T-helper 2 cell (primary cell): ENCODE measurements around the gene MRPL57.
A peak's percentile ranks its signal among the peaks of the same experiment; 100 is the strongest.
"Not testable (repeated sequence)": the region's sequence is repeated elsewhere in the genome, so short reads cannot be mapped to it uniquely, and the experiment has no call there.

Experiments used
- DNase-seq, 5 experiments: peaks; one replicate each; pipeline versions ENCODE4 v3.0.0 to v3.0.0-alpha.2; 2012 to 2022
- total RNA-seq, 2 donors: gene quantifications; one replicate each; lab custom pipeline; 2026; lab: John Stamatoyannopoulos, UW

Gene MRPL57
- 21.5 to 25.1 reads per million in 2 donors for total RNA-seq

DNA sequence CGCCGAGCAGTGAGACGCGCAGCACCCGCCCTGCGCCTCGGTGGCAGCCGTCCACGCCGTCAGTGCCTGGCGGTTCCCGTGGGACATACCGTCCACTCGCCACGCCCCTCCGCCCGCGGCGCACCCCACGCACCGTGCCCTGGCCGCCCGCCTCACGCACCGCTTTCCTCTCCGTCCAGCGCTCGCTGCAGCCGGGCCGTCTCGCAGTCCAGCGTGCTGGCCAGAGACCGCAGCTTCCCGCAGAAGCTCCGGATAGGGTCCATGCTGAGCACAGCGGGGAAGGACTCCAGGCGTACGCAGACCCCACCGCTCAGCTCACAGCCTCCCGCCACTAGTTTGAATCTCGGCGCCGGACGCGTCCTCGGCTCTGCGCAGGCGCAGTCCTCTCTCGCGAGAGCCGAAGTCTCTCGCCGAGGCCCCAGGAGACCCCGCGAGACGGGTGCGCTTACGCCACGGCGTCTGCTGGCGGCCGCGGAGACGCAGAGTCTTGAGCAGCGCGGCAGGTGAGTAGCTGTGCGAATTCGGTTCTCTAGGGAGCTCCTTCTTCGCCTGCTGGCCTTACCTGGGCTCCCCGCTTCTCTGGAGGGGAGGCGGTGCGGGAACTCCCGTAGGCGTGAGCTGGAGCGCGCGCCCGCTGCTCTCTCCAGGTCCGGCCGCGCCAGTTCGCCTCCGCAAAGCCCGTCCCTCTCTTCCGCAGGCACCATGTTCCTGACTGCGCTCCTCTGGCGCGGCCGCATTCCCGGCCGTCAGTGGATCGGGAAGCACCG is at the start of gene MRPL57, which contains the start of gene SKA3:
Gene MRPL57 (plus strand): TSS at position 444 of the 767 bp plus-strand sequence. CDS start 259 bp downstream, at position 703.
Gene SKA3 (minus strand): TSS at position 338 of the 767 bp plus-strand sequence. CDS start 75 bp downstream, at position 263.
- peak; percentile 87 to 97 (median 89) for DNase-seq

DNA sequence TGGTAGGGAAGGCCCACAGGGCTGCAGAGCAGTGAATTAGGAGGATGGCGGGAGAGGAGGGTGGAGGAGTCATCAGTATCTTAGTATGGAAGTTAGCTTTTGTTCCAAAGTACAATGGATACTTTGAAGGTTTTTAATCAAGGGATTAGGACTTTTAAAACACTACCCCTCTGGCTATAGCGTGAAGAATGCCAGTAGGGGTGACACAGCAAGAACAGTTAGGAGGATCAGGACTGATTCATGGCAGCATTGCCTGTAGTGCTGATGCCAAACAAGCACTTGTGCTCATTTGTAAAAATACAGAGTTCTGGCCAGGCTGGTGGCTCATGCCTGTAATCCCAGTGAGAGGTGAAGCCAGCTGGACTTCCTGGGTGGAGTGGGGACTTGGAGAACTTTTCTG is 46.3 kb upstream of the MRPL57 start:
- DNase-seq = no peak

GRCh38 chr13:21133077-21133476 is 43.4 kb upstream of the MRPL57 start:
- no peak for DNase-seq

DNA sequence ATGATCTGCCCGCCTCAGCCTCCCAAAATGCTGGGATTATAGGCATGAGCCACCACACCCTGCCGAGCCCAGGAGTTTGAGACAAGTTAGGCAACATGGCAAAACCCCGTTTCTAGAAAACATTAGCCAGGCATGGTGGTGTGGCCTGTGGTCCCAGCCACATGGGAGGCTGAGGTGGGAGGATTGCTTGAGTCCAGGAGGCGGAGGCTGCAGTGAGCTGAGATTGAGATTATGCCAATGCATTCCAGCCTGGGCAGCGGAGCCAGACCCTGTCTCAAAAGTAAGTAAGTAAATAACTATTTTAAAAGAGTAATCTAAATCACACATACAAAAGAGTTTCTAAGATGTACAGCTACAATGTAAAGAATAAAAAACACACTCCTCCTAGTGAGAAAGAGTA is 42.0 kb upstream of the MRPL57 start:
- no peak for DNase-seq

- DNase-seq = not testable (repeated sequence)
Observed at GRCh38 chr13:21135833-21136232, 40.6 kb upstream of the MRPL57 start.

DNA sequence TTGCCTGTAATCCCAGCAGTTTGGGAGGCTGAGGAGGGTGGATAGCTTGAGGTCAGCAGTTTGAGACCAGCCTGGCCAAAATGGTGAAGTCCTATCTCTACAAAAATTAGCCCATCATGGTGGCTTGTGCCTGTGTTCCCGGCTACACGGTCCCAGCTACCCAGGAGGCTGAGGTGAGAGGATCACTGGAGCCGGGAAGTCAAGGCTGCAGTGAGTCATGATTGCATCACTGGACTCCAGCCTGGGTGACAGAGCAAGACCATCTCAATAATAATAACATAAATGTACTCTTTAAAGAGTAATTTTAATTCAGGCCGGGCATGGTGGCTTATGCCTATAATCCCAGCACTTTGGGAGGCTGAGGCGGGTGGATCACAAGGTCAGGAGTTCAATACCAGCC is 38.8 kb upstream of the MRPL57 start:
- no peak for DNase-seq

GRCh38 chr13:21138561-21138960 is 37.9 kb upstream of the MRPL57 start:
- DNase-seq = no peak

DNA sequence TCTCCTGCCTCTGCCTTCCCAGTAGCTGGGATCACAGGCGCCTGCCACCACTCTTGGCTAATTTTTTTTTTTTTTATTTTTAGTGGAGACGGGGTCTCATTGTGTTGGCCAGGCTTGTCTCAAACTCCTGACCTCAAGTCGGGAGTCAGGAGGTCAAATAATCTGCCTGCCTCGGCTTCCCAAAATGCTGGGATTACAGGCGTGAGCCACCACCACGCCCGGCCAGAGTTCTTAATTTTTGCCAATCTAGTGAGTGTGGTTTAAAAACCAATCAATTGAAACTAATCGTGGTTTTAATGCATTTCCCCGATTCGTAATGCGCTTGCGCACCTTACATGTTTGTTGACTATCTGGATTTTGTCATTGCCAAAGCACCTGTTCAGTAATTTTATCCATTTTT is 37.1 kb upstream of the MRPL57 start:
- DNase-seq = peak in 1 of 5 experiments; percentile 48

GRCh38 chr13:21142766-21143165 is 33.7 kb upstream of the MRPL57 start:
- DNase-seq = no peak

GRCh38 chr13:21147827-21148226 is 28.6 kb upstream of the MRPL57 start:
- DNase-seq = no peak

DNA sequence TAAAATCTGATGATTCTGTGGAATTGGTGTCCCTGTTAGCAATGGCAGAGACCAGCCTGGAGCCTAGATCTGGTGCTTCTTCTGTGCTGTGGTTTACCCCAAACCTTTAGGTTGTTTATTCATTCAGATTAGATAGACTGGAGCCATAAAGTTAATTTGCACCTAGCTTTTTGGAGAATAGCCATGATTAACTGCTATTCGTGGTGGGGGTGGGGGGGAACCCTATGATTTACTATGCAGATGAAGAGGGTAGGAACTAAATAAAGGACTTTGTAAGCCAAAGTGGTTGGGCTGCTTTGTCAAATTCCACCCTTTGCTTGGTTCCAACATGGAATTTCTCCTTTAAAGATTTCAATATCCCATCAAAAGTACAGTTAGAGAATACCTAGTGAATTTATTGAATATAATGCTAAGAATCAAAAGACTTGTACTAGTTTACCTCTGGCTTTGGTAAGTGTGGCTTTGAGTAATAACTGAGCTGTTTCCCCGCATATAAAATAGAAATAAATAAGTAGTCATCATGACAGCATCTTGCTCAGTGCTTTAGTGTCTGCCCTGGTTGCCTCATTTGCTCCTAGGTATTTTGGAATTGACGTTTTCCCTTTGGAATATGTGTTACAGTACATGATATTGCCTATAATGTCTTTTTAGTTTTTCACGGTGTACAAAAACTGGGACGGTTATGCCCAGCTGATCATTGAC is 27.8 kb upstream of the MRPL57 start:
- DNase-seq = no peak

DNA sequence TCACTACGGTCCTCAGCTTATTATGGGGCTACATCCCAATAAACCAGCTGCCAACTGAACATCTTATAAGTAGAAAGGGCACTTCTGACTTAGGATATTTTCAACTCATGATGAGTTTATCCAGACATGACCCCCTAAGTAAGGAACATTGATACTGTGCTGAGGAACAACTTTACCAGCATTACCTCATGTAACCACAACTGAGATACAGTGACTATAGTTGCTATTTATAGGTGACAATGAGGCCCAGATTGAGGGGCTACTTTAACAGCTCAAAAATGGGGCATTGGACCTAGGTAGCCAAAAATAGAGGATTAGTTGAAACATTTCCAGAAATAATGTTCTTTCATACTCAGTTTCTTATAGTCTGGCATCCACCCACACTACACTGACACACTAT is 26.9 kb upstream of the MRPL57 start:
- DNase-seq = no peak

GRCh38 chr13:21150013-21150412 is 26.4 kb upstream of the MRPL57 start:
- no peak for DNase-seq

DNA sequence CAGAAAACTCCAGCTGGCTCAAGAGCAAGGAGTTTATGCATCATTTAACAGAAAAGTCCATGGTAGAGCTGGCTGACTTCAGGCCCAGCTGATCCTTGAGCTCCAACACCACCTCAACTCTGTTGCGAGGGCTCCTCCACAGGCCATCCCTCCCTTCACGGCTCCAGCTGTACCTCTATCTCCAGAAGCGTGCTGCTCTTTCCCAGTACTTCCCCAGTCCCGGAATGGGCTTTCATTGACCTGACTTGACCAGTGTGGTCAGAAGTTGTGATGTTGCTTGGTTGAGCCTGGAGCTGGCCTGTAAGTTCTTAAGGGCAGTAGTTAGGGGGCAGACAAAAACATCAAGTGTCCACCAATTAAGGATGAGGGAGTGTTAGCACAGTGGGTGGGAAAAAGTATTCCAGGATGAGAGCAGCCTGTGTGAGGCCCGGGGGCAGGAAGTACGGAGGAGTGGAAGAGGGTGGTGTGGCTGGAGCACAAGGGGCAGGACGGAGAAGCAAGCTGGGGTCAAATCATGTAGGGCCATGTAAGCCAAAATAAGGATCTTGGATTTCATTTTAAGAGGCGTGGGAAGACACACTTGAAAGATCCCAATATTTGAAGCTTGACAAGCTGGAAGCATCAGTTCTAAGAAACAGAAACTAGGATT is 24.1 kb upstream of the MRPL57 start:
- DNase-seq = no peak

- DNase-seq = no peak
Observed at GRCh38 chr13:21164631-21165030, 11.8 kb upstream of the MRPL57 start.

GRCh38 chr13:21165606-21166005 is 10.9 kb upstream of the MRPL57 start:
- DNase-seq = not testable (repeated sequence)

GRCh38 chr13:21171420-21171819 is 5.0 kb upstream of the MRPL57 start:
- DNase-seq = no peak

GRCh38 chr13:21173767-21174166 is 2.7 kb upstream of the MRPL57 start:
- DNase-seq = not testable (repeated sequence)

- DNase-seq = no peak
Observed at GRCh38 chr13:21175656-21176214, 723 bp upstream of the MRPL57 start.

- DNase-seq = no peak
Observed at GRCh38 chr13:21176982-21177284, 475 bp downstream of the MRPL57 start.

GRCh38 chr13:21181671-21182070 is 5.2 kb downstream of the MRPL57 start:
- DNase-seq = no peak

- not testable (repeated sequence) for DNase-seq
Observed at GRCh38 chr13:21186410-21186809, 10.0 kb downstream of the MRPL57 start.

- not testable (repeated sequence) for DNase-seq
Observed at GRCh38 chr13:21194756-21195155, 18.3 kb downstream of the MRPL57 start.
